ENCODE data around the gene TLX2.
"Not testable (repeated sequence)": the region's sequence is repeated elsewhere in the genome, so short reads cannot be mapped to it uniquely, and the experiment has no call there.

Gene TLX2

GRCh38 chr2:74558284-74559230, 44.3 kb downstream of the TLX2 start:
- no peak for DNase-seq

GRCh38 chr2:74559912-74560311, 45.7 kb downstream of the TLX2 start:
- no peak for DNase-seq

GRCh38 chr2:74560591-74560990, 46.3 kb downstream of the TLX2 start:
- DNase-seq: no peak

GRCh38 chr2:74561022-74561421, 46.8 kb downstream of the TLX2 start:
- DNase-seq: not testable (repeated sequence)

- no peak for DNase-seq
These were observed 48.0 kb downstream of the TLX2 start for GRCh38 chr2:74562126-74562775.

GRCh38 chr2:74564222-74564621, 50.0 kb downstream of the TLX2 start:
- no peak for DNase-seq

- no peak for DNase-seq
These were observed 52.0 kb downstream of the TLX2 start for GRCh38 chr2:74566076-74566753.

GRCh38 chr2:74566754-74567085, 52.5 kb downstream of the TLX2 start:
- DNase-seq: no peak
